Mucosa of gallbladder (tissue), 1 donor: ENCODE measurements around the gene FNDC11. TPM values are rescaled to one million over a fixed set of nuclear protein-coding genes. Genes with fewer than 3 reads are reported as not detected.
"Not testable (repeated sequence)": the region's sequence is repeated elsewhere in the genome, so short reads cannot be mapped to it uniquely, and the experiment has no call there.

Experiments used
- DNase-seq: peaks from one replicate; pipeline ENCODE4 v3.0.0-alpha.2; 2020; ENCODE audit warnings: low spot score
- total RNA-seq: library from RNA; stranded (reverse); gene quantifications from one replicate; pipeline ENCODE4 v1.2.1, GENCODE V29; 2021
- donor health status: DM: no; HTN: no; CAD: no.

The FNDC11 gene, protein sequence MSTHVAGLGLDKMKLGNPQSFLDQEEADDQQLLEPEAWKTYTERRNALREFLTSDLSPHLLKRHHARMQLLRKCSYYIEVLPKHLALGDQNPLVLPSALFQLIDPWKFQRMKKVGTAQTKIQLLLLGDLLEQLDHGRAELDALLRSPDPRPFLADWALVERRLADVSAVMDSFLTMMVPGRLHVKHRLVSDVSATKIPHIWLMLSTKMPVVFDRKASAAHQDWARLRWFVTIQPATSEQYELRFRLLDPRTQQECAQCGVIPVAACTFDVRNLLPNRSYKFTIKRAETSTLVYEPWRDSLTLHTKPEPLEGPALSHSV
- total RNA-seq = 1.4 TPM

DNA sequence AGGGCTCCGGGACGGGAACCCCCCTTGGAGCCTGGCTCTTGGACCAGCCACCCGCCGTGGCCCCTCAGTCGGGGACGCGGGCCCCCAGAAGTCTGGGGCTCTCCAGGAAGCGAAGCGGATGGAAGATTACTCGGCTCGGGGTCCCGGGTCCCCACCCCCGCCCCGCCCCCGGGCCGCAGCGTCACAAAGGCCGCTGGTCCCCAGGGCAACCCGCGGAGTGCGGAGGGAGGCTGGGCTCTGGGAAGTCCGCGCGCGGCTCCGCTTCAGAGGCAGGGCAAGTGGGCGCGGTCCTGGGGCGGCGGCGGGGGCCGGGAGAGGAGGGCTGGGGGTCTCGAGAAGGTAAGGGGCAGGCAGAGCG is at the start of gene FNDC11:
FNDC11 (plus strand) TSS at position 227 of the 358 bp plus-strand sequence. CDS start 1,505 bp downstream, outside the sequence.
- DNase-seq = no peak

DNA sequence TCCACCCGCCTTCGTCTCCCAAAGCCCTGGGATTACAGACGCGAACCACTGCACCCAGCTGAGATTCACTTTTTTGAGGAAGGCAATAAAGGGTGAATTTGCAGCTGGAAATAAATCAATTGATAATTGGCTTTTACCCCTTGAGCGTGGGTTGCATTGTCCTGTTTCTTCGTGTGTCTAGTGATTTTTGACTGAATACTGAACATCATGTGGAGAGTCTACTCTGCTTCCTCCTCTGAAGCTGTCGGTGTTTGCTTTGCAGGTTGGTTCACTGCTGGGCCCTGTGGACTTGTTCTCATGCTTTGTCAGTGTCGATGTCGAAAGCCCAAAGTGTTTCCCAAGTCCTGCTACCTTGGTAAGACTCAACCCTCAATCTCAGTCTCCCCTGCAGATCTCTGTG is 49.3 kb upstream of the FNDC11 start:
- no peak for DNase-seq

DNA sequence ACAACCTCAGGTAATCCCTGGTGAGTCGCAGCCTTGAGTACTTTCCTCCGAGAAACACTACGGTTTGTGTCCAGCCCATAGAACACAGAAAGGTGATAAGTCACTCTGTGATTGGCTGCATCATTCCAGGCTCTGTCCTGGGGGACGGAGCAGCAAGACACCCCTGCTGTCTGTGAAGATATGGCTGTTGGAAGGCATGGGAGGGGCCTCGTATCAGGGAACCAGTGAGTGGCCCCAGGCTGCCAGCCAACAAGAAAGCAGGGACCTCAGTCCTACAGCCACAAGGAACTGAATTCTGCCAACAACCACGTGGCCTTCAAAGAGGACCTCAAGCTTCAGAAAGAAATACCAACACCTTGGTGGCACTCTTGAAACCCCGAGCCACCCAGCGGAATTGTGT is 48.7 kb upstream of the FNDC11 start:
- DNase-seq = no peak

DNA sequence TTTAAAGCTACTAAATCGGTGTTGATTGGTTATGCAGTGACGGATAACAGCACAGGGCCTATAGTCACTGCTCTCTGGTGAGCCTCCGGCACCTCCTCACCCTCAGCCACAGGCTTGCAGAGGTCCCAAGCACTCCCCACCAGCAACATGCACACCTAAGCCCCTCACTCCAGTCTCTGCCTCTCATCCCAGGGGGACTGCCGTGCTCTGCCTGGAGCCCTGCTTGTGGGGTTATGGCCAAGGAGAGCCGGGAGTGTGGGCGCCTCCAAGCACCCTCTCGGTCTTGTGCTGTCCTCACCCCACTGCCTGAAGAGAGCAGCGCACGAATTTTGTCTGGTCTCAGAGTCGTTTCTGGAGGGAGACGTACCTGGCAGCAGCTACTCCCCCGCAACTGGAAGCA is 48.2 kb upstream of the FNDC11 start:
- no peak for DNase-seq

DNA sequence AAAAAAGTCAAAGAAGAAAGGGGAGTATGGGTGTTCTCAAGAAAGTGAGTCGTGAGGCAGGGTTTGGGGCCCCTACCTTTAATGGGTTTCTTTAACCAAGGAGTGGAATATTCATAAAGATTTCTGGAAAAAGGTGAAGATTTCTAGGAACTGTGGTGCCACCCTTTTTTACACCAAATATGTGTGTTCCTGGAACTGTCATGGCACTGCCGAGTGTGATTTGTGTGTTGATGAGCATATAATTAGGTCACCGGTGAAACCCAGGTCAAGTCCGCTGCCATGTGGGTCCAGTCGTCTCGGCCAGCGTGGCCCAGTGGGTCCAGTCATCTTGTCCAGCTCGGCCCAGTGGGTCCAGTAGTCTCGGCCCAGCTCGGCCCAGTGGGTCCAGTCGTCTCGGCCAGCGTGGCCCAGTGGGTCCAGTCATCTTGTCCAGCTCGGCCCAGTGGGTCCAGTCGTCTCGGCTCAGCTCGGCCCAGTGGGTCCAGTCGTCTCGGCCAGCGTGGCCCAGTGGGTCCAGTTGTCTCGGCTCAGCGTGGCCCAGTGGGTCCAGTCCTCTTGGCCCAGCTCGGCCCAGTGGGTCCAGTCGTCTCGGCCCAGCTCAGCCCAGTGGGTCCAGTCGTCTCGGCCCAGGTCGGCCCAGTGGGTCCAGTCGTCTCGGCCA is 46.7 kb upstream of the FNDC11 start:
- no peak for DNase-seq

DNA sequence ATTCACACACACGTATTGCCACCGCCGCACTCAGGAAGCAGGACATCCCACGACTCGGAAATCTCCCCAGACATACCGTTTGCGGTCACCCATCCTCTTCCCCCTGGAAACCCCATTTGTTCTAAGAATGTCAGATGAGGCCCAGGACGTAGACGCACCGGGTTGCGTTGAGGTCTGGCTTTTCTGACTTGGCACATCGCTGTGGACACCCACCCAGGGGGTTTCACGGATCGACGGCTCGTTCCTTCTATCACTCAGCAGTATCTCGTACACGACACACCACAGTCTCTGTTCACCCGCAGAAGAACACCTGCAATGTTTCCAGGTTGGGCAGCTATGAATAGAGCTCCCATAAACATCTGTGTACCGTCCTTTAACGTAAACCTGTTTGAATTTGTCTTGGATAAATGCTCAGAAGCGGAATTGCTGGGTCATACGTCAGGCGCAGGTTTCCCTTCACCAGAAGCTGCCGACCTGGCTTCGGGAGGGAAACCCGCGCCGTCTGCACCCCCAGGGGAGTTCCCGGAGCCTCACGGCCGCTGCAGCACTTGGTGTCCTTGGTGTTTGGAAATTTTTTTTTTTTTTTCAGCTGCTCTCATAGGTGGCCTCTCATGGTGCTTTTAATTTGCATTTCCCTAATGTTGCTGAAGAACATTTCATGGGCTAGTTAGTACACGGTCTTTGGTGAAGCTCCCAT is 45.7 kb upstream of the FNDC11 start:
- DNase-seq = no peak

DNA sequence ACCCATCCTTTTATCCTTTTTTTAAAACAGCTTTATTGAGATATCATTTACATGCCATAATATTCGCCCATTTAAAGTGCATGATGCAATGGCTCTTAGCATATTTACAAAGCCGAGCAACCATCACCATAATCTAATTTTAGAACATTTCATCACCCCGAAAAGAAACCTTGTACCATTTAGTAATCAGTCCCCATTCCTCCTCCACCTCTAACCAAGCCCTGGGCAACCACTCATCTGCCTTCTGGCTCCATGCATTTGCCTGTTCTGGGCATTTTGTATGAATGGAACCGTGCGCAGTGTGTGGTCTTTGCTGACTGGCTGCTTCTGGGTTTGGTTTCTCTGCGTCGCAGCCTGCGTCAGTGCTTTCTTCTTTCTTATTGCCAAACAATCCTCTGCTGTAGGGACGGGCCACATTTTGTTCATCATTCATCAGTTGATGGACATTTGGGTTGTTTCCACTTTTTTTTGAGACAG is 44.8 kb upstream of the FNDC11 start:
- DNase-seq = no peak

DNA sequence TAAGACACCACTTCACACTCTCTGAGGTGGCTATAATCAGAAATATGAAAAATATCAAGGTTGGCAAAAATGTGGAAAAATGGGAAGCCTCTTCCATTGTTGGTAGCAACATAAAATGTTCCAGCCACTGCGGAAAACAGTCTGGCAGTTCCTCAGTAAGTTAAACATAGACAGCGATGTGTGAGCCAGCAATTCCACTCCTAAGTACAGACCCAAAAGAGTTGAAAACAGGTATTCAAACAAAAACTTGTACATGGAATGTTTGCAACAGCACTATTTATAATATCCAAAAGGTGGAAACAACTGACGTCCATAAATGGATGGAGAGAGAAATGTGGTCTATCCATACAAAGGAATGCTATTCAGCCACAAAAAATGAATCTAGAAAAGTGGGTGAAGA is 40.8 kb upstream of the FNDC11 start:
- no peak for DNase-seq

DNA sequence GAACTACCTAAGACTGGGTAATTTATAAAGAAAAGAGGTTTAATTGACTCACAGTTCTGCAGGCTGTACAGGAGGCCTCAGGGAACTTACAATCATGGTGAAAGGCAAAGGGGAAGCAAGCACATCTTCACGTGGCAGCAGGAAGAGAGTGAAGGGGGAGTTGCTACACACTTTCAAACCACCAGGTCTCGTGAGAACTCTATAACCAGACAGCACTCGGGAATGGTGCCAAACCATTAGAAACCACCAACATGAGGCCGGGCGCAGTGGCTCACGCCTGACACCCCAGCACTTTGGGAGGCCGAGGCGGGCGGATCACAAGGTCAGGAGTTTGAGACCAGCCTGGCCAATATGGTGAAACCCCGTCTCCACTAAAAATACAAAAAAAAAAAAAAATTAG is 39.4 kb upstream of the FNDC11 start:
- DNase-seq = not testable (repeated sequence)

DNA sequence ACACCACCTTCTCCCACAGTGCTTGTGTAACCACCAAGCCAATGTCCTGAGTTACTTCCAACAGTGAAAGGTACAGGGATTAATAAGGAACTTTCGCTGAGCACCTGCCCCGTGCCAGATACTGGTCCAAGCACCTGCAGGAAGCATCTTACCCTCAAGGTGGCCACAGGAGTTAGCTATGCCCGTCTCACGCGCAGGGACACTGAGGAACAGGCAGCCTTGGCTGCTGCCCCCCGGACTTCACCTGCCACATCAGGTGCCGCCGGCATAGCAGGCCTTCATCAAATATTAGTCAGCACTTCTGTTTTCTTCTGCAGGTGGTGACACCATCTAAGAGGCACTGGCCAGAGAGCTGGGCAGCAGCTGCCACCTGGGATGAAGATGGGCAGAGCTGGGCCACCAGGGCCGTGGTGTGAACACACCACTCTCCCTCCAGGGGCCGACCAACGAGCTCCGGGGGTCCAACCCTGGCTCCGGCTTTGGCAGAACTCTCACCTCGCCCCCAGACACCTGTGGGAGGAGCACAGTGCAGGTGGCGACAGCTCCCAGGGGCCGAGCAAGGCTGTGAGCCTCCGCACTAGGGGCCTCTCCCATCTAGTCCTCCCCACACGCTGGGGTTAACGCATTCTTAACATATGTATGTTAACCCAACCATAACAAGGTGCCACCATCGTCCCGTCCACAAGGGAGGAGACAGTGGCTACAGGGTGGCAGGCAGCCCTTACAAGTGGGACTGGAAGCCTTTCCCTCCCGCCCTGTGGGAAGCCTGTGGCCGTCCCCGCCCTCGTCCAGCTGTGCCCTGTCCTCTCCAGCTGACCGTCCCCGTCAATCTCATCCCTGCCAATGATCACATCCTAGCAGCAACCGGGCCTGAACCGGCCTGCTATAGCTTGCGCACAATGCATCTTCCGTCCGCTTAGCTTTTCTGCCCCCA is 36.3 kb upstream of the FNDC11 start:
- no peak for DNase-seq

DNA sequence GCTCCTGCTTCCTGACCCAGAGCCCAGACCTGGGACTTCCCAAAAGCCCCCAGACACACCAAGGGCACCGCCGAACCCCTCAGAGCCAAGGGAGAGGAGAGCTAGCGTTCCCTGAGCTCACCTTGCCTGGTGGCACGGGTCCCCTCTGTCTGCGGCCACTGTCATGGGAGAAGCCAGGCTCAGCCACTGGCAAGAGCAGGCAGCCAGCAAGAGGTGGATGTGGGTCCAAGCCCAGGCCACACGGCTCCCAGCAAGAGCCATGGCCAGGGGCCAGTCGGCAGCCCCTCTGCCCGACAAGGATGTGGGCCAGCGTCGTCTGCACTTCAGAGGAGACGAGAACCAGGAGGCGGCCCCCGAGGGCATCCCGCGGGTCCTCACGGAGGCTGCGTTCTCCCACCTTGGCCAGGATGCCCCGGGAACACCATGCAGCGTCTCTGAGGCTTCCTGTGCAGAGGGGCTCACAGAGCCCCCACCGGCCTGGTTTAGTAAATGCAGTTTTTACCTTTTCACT is 35.6 kb upstream of the FNDC11 start:
- DNase-seq = no peak

DNA sequence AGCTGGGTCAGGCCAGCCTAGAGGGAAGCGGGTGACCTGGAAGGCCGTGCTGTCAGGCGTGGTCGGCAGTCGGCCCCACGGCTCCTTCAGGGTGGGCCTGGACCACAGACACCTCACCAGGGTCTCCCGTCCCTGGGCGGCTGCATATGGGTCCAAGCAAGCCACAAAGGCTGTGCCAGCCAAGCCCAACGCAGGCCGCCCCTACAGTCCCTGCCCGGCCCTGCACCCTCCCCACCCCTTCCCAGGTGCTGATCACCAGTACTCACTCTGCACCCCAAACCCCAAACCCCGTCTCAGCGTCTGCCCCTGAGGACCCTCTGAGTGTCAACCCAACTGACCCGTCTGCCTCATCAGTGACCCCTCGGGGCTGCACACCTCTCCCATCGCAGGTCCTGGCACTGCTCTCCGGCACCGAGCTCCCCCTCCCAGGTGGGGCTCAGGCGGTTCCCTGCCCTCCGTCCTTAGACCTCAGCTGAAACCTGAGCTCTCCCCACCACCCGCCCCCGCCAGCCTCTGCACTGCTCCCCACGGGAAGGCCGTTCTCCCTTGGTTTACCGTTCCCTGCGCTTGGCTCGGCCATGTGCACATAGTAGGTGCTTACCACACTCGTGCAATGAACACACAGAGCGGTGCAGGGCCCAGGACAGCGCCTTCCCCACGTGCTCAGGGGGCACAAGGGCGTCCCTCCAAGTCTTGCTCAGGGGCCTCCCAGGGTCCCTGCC is 34.9 kb upstream of the FNDC11 start:
- DNase-seq = no peak

DNA sequence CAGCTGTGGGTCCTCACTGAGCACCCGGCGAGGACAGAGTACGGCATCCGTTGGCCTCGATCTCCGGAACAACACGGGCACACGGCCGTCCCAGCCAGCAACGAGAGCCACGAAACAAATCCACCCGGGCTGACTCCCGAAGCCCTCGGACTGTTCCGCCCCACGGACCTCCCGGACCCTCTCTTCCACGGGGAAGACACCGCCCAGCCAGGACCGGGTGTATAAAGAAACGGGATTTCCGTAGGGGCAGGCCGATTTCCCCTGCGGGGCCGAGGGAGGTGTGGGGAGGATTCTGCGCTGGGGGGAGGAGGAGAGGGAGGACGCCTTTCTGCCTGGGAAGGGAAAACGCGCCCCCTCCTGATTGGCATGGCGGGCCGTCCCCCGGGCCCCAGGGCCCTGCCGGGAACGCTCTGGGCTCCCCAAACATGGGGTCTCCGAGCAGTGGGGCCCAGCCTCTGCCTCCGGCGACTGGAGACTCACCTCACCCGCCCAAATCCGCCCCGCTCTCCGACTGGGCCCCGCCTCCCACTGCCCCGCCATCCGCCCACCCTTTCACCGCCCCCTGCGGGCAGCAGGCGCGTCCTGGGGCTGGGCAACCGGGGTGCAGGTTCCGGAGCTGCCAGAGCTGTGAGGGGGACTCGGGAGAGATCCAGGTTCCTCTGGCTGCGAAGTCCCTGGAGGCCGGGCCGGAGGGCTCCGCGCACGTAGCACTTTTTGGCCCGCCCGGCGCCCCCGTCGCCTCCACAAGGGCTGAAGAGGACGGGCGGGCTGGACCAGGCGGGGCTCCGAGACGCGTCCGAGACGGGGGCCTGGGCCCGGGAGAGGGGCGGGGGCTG is 34.1 kb upstream of the FNDC11 start:
- DNase-seq = no peak

DNA sequence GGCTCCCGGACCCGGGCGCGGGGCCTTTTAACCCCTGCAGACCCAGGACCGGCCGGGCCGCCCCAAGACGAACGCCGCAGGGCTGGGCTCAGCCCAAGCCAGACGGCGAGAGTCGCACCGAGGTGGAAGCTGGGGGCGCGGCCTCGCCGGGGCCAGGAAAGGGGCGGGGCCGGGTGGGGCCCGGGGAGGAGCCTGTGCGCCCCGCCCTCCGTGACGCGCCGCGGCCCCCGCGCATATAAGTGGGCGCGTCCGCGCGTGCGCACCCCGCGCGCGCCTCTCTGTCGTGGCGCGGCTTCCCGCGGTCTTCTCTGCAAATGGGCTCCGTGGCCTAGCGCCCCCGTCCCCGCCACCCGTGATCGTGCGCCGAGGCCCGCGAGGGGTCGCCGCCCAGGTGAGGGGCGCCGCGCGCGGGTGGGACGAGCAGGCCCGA is 33.4 kb upstream of the FNDC11 start, which contains the start of gene PPDPF:
PPDPF (plus strand) TSS at position 262 of the 430 bp plus-strand sequence. CDS start 544 bp downstream, outside the sequence.
- DNase-seq = peak; percentile 85

DNA sequence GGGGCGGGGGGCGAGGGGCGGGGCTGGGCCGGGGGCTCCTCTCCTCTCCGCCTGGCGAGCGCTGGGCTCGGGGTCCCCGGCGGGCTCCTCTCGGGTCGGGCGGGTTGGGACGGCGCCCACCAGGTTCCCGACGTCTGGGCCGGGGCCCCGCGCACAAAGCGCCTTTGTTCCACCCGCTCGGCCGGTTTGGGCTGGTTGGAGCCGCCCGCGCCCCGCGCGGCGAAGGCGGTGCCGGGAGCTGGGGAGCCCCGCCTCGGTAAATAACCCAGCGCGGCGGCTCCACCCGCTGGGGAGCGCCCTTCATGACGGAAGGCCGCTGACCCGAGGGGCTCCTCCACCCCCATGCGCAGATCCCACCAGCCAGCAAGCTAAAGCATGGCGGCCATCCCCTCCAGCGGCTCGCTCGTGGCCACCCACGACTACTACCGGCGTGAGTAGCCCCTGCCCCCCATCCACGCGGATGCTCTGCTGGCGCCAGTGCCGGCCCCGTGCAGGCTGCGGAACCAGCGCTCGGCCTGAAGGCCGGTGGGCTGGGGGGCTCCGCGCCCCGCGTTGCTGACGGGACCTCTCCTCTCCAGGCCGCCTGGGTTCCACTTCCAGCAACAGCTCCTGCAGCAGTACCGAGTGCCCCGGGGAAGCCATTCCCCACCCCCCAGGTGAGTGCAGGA is 32.9 kb upstream of the FNDC11 start:
- peak; percentile 86 for DNase-seq

DNA sequence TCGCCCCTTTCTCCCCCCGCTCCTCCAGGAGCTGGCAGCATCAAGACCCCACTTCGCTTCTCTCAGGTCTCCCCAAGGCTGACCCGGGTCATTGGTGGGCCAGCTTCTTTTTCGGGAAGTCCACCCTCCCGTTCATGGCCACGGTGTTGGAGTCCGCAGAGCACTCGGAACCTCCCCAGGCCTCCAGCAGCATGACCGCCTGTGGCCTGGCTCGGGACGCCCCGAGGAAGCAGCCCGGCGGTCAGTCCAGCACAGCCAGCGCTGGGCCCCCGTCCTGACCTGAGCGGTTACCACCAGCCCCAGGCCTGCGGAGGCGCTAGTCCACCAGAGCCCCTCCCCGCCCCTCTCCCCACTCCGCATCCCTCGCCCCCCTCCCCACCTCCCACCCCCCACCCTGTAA is 32.4 kb upstream of the FNDC11 start:
- no peak for DNase-seq

DNA sequence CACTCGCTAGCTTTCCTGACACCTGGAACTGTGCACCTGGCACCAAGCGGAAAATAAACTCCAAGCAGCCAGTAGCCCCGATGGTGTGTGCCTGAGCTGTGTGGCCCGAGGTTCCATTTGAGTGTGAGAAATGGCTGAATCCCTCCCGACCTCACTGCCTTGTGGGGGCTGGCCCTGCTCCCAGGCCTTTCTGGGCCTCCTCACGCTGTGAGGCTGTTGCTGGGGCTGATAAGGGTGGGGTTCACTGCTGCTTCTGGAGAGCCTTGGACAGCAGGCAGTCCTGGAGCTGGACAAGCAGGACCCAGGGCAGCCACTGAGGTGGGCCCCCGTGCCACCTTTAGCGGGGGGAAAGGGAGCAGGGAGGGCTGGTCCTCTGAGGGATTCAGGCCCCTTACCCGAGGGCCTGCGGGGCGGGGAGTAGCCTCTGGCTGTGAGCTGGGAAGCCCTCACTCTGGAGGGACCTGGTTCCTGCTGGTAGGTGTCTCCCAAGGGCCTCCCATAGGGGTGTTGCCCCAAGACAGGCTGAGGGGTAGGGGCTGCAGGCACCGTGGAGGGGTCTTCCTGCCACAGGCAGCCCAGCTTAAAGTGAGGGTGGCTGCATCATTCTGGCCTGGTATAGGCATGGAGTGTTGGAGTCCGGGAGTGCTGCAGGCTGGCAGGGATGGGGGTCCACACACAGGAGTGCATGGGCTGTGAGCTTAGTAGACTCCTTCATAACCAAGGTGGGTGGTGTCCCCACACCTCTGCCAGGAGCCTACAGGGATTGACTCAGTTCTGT is 31.7 kb upstream of the FNDC11 start:
- no peak for DNase-seq

DNA sequence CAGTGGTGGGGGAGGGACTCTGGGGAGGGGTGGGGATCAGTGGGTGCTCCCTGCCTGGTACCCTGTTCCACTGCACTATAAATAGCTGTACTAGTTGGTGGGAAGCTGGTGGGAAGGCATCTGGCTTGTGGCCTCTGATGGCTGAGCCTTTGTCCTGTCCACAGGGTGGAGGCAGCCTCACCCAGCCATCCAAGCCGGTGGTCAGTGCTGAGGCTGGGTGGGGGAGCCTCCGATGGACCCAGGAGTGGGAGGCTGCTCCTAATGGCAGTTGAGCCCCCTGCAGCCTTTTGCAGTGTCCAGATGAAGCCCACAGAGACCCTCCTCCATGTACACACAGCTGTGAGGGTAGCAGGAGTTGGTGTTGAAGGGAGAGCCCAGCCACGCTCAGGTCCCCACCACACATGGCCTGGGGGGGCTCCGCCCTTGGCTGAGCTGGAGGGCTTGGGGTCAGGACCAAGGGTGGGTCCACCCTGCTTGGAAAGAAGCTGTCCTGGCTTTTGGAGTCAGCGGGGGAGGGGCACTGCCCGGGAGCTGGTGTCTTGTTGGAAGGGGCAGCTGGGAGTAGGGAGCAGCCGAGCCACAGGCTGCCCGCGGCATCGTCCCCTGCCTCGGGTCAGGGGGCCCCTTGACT is 30.9 kb upstream of the FNDC11 start:
- no peak for DNase-seq
